ENCODE measurements around the gene SMAD9.

DNA sequence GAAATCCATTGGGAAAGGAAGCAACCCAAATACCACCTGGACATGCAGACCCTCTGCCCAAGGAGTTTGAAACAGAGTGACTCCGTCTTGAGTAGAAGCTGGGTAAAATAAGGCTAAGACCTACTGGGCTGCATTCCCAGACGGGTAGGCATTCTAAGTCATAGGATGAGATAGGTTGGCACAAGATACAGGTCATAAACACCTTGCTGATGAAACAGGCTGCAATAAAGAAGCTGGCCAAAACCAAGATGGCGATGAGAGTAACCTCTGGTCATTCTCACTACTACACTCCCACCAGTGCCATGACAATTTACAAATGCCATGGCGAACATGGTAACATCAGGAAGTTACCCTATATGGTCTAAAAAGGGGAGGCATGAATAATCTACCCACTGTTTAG is 60.8 kb downstream of the SMAD9 start:
- TF ChIP-seq, protein P1, sequence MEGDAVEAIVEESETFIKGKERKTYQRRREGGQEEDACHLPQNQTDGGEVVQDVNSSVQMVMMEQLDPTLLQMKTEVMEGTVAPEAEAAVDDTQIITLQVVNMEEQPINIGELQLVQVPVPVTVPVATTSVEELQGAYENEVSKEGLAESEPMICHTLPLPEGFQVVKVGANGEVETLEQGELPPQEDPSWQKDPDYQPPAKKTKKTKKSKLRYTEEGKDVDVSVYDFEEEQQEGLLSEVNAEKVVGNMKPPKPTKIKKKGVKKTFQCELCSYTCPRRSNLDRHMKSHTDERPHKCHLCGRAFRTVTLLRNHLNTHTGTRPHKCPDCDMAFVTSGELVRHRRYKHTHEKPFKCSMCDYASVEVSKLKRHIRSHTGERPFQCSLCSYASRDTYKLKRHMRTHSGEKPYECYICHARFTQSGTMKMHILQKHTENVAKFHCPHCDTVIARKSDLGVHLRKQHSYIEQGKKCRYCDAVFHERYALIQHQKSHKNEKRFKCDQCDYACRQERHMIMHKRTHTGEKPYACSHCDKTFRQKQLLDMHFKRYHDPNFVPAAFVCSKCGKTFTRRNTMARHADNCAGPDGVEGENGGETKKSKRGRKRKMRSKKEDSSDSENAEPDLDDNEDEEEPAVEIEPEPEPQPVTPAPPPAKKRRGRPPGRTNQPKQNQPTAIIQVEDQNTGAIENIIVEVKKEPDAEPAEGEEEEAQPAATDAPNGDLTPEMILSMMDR (IDR thresholded peaks at IDR 0.05): no peak
- TF ChIP-seq NRF1 (IDR thresholded peaks at IDR 0.05; ENCODE audit: low read depth, low read length): no peak
- TF ChIP-seq, protein P2, sequence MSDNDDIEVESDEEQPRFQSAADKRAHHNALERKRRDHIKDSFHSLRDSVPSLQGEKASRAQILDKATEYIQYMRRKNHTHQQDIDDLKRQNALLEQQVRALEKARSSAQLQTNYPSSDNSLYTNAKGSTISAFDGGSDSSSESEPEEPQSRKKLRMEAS (IDR thresholded peaks at IDR 0.05; ENCODE audit: low read depth): no peak
- TF ChIP-seq TCF12 (IDR thresholded peaks at IDR 0.05): no peak
- no peak for TF ChIP-seq RAD21 (IDR thresholded peaks at IDR 0.05; ENCODE audit: low read length)
- TF ChIP-seq EP300 (IDR thresholded peaks at IDR 0.05; ENCODE audit: borderline replicate concordance in 1 of 2, low read depth in 1 of 2, low read length in 1 of 2): no peak
- TF ChIP-seq, protein P3, sequence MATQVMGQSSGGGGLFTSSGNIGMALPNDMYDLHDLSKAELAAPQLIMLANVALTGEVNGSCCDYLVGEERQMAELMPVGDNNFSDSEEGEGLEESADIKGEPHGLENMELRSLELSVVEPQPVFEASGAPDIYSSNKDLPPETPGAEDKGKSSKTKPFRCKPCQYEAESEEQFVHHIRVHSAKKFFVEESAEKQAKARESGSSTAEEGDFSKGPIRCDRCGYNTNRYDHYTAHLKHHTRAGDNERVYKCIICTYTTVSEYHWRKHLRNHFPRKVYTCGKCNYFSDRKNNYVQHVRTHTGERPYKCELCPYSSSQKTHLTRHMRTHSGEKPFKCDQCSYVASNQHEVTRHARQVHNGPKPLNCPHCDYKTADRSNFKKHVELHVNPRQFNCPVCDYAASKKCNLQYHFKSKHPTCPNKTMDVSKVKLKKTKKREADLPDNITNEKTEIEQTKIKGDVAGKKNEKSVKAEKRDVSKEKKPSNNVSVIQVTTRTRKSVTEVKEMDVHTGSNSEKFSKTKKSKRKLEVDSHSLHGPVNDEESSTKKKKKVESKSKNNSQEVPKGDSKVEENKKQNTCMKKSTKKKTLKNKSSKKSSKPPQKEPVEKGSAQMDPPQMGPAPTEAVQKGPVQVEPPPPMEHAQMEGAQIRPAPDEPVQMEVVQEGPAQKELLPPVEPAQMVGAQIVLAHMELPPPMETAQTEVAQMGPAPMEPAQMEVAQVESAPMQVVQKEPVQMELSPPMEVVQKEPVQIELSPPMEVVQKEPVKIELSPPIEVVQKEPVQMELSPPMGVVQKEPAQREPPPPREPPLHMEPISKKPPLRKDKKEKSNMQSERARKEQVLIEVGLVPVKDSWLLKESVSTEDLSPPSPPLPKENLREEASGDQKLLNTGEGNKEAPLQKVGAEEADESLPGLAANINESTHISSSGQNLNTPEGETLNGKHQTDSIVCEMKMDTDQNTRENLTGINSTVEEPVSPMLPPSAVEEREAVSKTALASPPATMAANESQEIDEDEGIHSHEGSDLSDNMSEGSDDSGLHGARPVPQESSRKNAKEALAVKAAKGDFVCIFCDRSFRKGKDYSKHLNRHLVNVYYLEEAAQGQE (IDR thresholded peaks at IDR 0.05; ENCODE audit: low read depth, low read length): no peak
